ENCODE measurements around the gene TGFB2.

Gene TGFB2

GRCh38 chr1:218365226-218365999, 20.3 kb downstream of the TGFB2 start:
- Histone ChIP-seq H3K9me3 (no peaks in the 10 kb centered on the region; the same call in 1 of the 2 replicates), H3K27me3 (no peaks in the 10 kb centered on the region), H3K36me3 (no peaks in the 10 kb centered on the region), H3K4me3 (ENCODE audit: low read depth, low read length) (no peak overlapping the region), H3K4me1 (no peaks in the 10 kb centered on the region)
- no peak for DNase-seq
- no peak for TF ChIP-seq CTCF (IDR thresholded peaks at IDR 0.05; ENCODE audit: low read depth, low read length)

GRCh38 chr1:218366322-218367052, 21.4 kb downstream of the TGFB2 start:
- Histone ChIP-seq H3K4me1 (no peaks in the 10 kb centered on the region), H3K4me3 (ENCODE audit: low read depth, low read length) (no peak overlapping the region), H3K9me3 (no peaks in the 10 kb centered on the region; the same call in 1 of the 2 replicates), H3K27me3 (no peaks in the 10 kb centered on the region), H3K36me3 (no peaks in the 10 kb centered on the region)
- TF ChIP-seq CTCF (IDR thresholded peaks at IDR 0.05; ENCODE audit: low read depth, low read length) = no peak
- no peak for DNase-seq

- no peak for DNase-seq
Measured at GRCh38 chr1:218367118-218367517, 22.0 kb downstream of the TGFB2 start.

GRCh38 chr1:218368686-218369085, 23.6 kb downstream of the TGFB2 start:
- H3K36me3 ChIP-seq = no peaks in the 10 kb centered on the region
- no peak for TF ChIP-seq CTCF (IDR thresholded peaks at IDR 0.05; ENCODE audit: low read depth, low read length)

More at GRCh38 chr1:218367118-218367517, 22.0 kb downstream of the TGFB2 start:
- Histone ChIP-seq H3K4me3 (ENCODE audit: low read depth, low read length) (no peak overlapping the region), H3K9me3 (no peaks in the 10 kb centered on the region; the same call in 1 of the 2 replicates), H3K4me1 (no peaks in the 10 kb centered on the region), H3K36me3 (no peaks in the 10 kb centered on the region), H3K27me3 (no peaks in the 10 kb centered on the region)
- TF ChIP-seq CTCF (IDR thresholded peaks at IDR 0.05; ENCODE audit: low read depth, low read length) = no peak

GRCh38 chr1:218369688-218370511, 24.8 kb downstream of the TGFB2 start:
- no peak overlapping the region for H3K4me3 ChIP-seq (ENCODE audit: low read depth, low read length)
- no peaks in the 10 kb centered on the region for H3K4me1 ChIP-seq
- no peaks in the 10 kb centered on the region for H3K9me3 ChIP-seq
- no peak for TF ChIP-seq CTCF (IDR thresholded peaks at IDR 0.05; ENCODE audit: low read depth, low read length)
- DNase-seq = no peak
- no peaks in the 10 kb centered on the region for H3K36me3 ChIP-seq
- no peaks in the 10 kb centered on the region for H3K27me3 ChIP-seq

More at GRCh38 chr1:218368686-218369085, 23.6 kb downstream of the TGFB2 start:
- H3K9me3 ChIP-seq = no peaks in the 10 kb centered on the region
- no peak overlapping the region for H3K4me3 ChIP-seq (ENCODE audit: low read depth, low read length)
- no peaks in the 10 kb centered on the region for H3K4me1 ChIP-seq
- DNase-seq = no peak
- H3K27me3 ChIP-seq = no peaks in the 10 kb centered on the region
